Measurements from ENCODE around the gene CLDN20.

- TF ChIP-seq CTCF (conservative IDR thresholded peaks at IDR 0.05; ENCODE audit: low read depth, low read length) (no peak), SMC3 (IDR thresholded peaks at IDR 0.05; ENCODE audit: low read depth, low read length) (no peak), MAZ (IDR thresholded peaks at IDR 0.05; ENCODE audit: borderline replicate concordance, low read depth, low read length) (no peak), ELK1 (IDR thresholded peaks at IDR 0.05; ENCODE audit: borderline replicate concordance, low read depth, low read length) (no peak), POLR2A (IDR thresholded peaks at IDR 0.05; ENCODE audit: low read depth, low read length) (no peak), MAFK (IDR thresholded peaks at IDR 0.05; ENCODE audit: low read depth, low read length) (no peak), USF2 (IDR thresholded peaks at IDR 0.05; ENCODE audit: low read depth, low read length) (no peak), BHLHE40 (IDR thresholded peaks at IDR 0.05; ENCODE audit: low read depth, low read length) (no peak), FOS (IDR thresholded peaks at IDR 0.05; ENCODE audit: low read depth, low read length) (no peak)
Measured at GRCh38 chr6:155235087-155235486, 28.7 kb upstream of the CLDN20 start.

All from IMR-90 (cell line).